T-helper 1 cell treated with Interleukin-12 subunit alpha and Interleukin-12 subunit beta and Interleukin-4 antibody, amounts not matched to agents 30 μg/mL and 1 μg/mL, for 36 hours (primary cell): Measurements from ENCODE around the gene BAIAP2L1.
"Not testable (repeated sequence)": the region's sequence is repeated elsewhere in the genome, so short reads cannot be mapped to it uniquely, and the experiment has no call there.

Experiments
- H3K27ac Mint-ChIP-seq: one replicate; pipeline ENCODE4 v1.8.0; 2021; ENCODE audit warnings: mild to moderate bottlenecking, mixed read lengths
- H3K27me3 Mint-ChIP-seq: one replicate; pipeline ENCODE4 v1.8.0; 2021; ENCODE audit warnings: low read depth, mixed read lengths
- H3K36me3 Mint-ChIP-seq: one replicate; pipeline ENCODE4 v1.8.0; 2021; ENCODE audit warnings: low read depth, mixed read lengths
- H3K4me1 Mint-ChIP-seq: one replicate; pipeline ENCODE4 v1.8.0; 2021; ENCODE audit warnings: low read depth, mixed read lengths
- H3K4me3 Mint-ChIP-seq: one replicate; pipeline ENCODE4 v1.8.0; 2021; ENCODE audit warnings: mild to moderate bottlenecking, moderate library complexity, mixed read lengths
- H3K9me3 Mint-ChIP-seq: one replicate; pipeline ENCODE4 v1.8.0; 2021; ENCODE audit warnings: mixed read lengths

Gene BAIAP2L1

GRCh38 chr7:98329100-98329790 lies 71.6 kb downstream of the BAIAP2L1 start:
- H3K4me3 Mint-ChIP-seq, result no peak overlapping the region
- H3K27me3 Mint-ChIP-seq, result no peaks in the 10 kb centered on the region
- H3K9me3 Mint-ChIP-seq, result peaks cover 11% of the 10 kb centered on the region
- no peaks in the 10 kb centered on the region for H3K36me3 Mint-ChIP-seq
- H3K4me1 Mint-ChIP-seq, result no peaks in the 10 kb centered on the region
- H3K27ac Mint-ChIP-seq, result no peak overlapping the region

DNA sequence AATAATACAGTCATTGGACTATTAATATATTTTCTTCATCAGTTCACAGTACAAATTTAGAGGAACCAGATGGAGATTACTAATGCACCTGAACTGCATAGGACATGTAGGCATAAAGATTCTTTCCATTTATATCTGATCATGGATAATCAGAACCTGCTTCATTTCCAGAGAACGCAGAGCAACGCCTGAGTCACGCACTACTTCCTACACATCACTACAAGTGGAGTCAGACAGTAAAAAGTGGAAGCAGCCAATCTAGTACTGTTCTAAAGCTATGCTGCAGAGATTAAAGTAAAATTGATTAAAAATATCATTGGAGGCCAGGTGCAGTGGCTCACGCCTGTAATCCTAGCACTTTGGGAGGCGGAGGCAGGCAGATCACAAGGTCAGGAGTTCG lies 76.1 kb downstream of the BAIAP2L1 start:
- Mint-ChIP-seq H3K4me1 (no peaks in the 10 kb centered on the region), H3K27ac (no peak overlapping the region), H3K9me3 (peaks cover 3% of the 10 kb centered on the region), H3K4me3 (no peak overlapping the region), H3K27me3 (no peaks in the 10 kb centered on the region), H3K36me3 (no peaks in the 10 kb centered on the region)

DNA sequence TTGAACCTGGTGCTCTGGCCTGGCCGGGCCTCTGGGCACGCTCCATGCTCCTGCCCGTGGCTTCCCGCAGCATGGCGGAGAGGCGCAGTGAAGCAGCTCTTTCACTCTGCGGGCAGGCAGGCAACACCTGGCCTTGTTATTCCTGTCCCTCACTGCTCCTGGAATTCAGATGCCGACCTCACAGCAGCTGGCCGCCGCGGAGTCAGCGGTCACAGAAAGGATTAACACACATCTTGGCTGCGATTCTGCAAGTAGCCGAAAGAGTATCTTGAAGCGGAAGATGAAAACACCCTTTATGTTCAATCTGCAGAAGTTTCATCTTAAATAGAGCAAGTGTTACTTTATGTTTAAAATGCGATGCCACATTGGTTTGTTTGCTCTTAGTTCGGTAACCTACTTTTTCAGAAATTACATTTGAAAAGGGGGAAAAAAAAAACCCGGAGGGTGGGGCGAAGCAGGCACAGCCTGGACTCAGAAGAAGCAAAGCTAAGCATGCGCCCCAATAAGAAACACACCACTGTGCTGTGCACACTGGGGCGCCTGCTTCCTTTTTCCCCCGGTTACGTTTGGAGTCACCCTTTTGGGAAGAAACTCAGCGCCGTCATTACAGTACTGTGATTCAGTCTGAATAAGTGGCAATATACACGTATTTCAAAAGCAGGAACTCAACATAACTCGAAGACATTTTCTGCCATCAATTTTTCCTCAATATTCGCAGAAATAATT lies 77.1 kb downstream of the BAIAP2L1 start:
- no peaks in the 10 kb centered on the region for H3K4me1 Mint-ChIP-seq
- H3K27me3 Mint-ChIP-seq, result no peaks in the 10 kb centered on the region
- no peak overlapping the region for H3K27ac Mint-ChIP-seq
- H3K9me3 Mint-ChIP-seq, result no peaks in the 10 kb centered on the region
- no peaks in the 10 kb centered on the region for H3K36me3 Mint-ChIP-seq
- H3K4me3 Mint-ChIP-seq, result no peak overlapping the region

DNA sequence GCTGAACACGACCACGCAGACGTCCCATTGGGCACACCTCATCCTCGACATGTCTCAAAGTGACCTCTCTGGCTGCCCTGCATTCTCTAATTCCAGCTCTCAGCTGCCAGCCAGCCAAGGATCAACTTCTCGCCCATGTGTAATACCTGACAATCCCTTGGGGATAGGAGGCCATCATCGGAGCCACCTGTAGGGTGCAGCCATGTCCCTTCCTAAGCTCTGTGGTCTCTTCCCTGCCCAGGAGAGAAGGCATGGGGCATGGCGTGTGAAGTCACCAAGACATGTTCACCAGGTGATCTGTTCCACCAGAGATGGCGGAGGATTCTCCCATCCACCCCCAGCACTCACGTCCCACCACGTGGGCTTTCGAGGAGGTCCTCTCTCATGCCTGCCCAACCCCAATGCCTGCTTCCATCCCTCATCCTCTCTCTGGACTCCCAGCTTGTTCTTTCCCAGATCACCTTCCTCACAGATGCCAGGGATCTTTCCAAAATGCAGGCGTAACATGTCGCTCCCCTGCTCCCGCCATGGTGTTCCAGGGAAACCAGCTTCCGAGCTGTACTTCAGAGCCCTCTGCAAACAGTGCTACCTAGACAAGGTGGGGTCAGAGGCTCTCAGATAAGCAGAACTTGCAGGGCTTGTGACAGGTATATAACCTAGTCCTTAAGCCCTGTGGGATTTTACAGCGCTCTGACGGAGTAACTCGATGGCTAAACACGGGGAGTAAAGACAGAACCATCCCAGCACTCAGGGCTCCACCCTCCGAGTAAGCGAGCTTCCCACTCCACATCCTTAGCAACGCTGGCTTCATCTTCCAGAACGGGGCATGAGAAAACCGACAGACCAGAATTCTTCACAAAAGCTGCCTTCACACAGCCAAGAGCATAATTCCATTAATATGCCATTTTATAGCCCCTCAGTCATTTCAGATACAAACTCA lies 78.3 kb downstream of the BAIAP2L1 start:
- H3K4me1 Mint-ChIP-seq, result no peaks in the 10 kb centered on the region
- no peaks in the 10 kb centered on the region for H3K27me3 Mint-ChIP-seq
- no peaks in the 10 kb centered on the region for H3K36me3 Mint-ChIP-seq
- no peak overlapping the region for H3K27ac Mint-ChIP-seq
- H3K9me3 Mint-ChIP-seq, result no peaks in the 10 kb centered on the region
- H3K4me3 Mint-ChIP-seq, result no peak overlapping the region

DNA sequence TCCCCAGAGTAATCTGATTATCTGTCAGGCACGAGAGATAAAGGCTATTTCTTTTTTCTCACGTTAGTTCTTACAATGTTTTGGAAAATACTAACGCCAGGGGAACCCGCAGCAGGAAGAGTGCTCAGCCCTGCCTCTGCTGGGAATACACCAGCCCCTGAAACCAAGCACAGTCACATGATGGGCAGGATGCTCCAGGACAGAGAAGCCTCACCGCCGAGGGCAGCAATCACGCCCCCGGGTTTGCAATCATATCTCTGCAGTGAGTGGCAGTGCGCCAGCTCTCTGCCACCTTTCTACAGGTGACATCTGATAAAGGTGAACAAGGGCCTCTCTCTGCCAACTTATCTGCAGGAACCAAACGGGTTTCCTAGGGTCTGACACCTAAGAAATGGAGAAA lies 79.6 kb downstream of the BAIAP2L1 start:
- Mint-ChIP-seq H3K4me1 (no peaks in the 10 kb centered on the region), H3K4me3 (no peak overlapping the region), H3K9me3 (no peaks in the 10 kb centered on the region), H3K27me3 (no peaks in the 10 kb centered on the region), H3K27ac (no peak overlapping the region), H3K36me3 (no peaks in the 10 kb centered on the region)

GRCh38 chr7:98319176-98319575 lies 81.7 kb downstream of the BAIAP2L1 start:
- Mint-ChIP-seq H3K27me3 (no peaks in the 10 kb centered on the region), H3K27ac (no peak overlapping the region), H3K36me3 (no peaks in the 10 kb centered on the region), H3K4me3 (no peak overlapping the region), H3K9me3 (no peaks in the 10 kb centered on the region), H3K4me1 (no peaks in the 10 kb centered on the region)

DNA sequence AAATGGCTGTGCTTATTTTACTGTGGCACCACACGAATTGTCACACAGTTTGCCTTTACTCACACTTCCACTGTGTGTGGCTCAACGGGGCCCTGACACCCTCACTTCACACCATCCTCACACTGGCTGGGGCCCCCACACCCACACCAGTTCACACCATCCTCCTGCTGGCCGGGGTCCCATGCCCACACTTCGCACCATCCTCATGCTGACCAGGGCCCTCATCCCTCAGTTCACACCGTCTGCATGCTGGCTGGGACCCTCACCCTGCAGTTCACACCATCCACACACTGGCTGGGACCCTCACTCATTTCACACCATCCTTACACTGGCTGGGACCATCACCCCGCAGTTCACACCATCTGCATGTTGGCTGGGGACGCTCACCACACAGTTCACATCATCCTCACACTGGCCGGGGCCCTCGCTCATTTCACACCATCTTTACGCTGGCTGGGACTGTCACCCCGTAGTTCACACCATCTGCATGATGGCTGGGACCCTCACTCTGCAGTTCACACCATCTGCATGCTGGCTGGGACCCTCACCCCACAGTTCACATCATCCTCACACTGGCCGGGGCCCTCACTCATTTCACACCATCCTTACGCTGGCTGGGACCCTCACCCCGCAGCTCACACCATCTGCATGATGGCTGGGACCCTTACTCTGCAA lies 83.4 kb downstream of the BAIAP2L1 start:
- H3K27me3 Mint-ChIP-seq, result no peaks in the 10 kb centered on the region
- H3K27ac Mint-ChIP-seq, result no peak overlapping the region
- no peak overlapping the region for H3K4me3 Mint-ChIP-seq
- H3K4me1 Mint-ChIP-seq, result no peaks in the 10 kb centered on the region
- no peaks in the 10 kb centered on the region for H3K9me3 Mint-ChIP-seq
- H3K36me3 Mint-ChIP-seq, result no peaks in the 10 kb centered on the region

GRCh38 chr7:98315994-98316527 lies 84.8 kb downstream of the BAIAP2L1 start:
- H3K27ac Mint-ChIP-seq, H3K36me3 Mint-ChIP-seq, H3K4me1 Mint-ChIP-seq, H3K27me3 Mint-ChIP-seq, H3K9me3 Mint-ChIP-seq, H3K4me3 Mint-ChIP-seq: not testable (repeated sequence)

- H3K9me3 Mint-ChIP-seq, result no peaks in the 10 kb centered on the region
- no peak overlapping the region for H3K4me3 Mint-ChIP-seq
- no peaks in the 10 kb centered on the region for H3K36me3 Mint-ChIP-seq
- H3K4me1 Mint-ChIP-seq, result no peaks in the 10 kb centered on the region
- H3K27me3 Mint-ChIP-seq, result no peaks in the 10 kb centered on the region
- no peak overlapping the region for H3K27ac Mint-ChIP-seq
These were observed 85.4 kb downstream of the BAIAP2L1 start for GRCh38 chr7:98315318-98315993.

DNA sequence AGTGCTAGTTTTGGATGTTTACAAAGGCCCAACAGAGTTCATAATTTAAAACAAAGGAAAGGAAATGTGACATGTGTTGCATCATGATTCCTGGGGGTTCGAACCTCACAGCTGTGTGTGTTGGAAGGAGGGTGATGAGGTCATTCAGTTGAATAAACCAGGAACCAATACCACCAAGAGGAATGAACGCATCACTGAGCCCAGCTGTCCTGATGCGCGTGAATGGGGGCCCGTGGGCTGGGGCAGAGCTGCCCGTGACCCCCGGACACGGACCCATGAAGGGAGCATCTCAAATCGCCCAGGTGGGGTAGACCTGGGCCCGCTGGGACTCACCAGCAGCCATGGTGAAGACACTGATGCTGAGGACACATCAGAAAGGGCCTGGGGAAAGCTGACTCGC lies 86.4 kb downstream of the BAIAP2L1 start:
- H3K4me1 Mint-ChIP-seq, result no peaks in the 10 kb centered on the region
- no peaks in the 10 kb centered on the region for H3K36me3 Mint-ChIP-seq
- H3K9me3 Mint-ChIP-seq, result no peaks in the 10 kb centered on the region
- H3K27ac Mint-ChIP-seq, result no peak overlapping the region
- H3K27me3 Mint-ChIP-seq, result no peaks in the 10 kb centered on the region
- no peak overlapping the region for H3K4me3 Mint-ChIP-seq

- H3K4me3 Mint-ChIP-seq, result no peak overlapping the region
- no peak overlapping the region for H3K27ac Mint-ChIP-seq
- no peaks in the 10 kb centered on the region for H3K4me1 Mint-ChIP-seq
- H3K36me3 Mint-ChIP-seq, result no peaks in the 10 kb centered on the region
- H3K27me3 Mint-ChIP-seq, result no peaks in the 10 kb centered on the region
- H3K9me3 Mint-ChIP-seq, result no peaks in the 10 kb centered on the region
These were observed 88.7 kb downstream of the BAIAP2L1 start for GRCh38 chr7:98312201-98312600.

- Mint-ChIP-seq H3K4me3 (no peak overlapping the region), H3K27ac (no peak overlapping the region), H3K9me3 (no peaks in the 10 kb centered on the region), H3K27me3 (no peaks in the 10 kb centered on the region), H3K36me3 (no peaks in the 10 kb centered on the region), H3K4me1 (no peaks in the 10 kb centered on the region)
These were observed 91.3 kb downstream of the BAIAP2L1 start for GRCh38 chr7:98309566-98309965.

DNA sequence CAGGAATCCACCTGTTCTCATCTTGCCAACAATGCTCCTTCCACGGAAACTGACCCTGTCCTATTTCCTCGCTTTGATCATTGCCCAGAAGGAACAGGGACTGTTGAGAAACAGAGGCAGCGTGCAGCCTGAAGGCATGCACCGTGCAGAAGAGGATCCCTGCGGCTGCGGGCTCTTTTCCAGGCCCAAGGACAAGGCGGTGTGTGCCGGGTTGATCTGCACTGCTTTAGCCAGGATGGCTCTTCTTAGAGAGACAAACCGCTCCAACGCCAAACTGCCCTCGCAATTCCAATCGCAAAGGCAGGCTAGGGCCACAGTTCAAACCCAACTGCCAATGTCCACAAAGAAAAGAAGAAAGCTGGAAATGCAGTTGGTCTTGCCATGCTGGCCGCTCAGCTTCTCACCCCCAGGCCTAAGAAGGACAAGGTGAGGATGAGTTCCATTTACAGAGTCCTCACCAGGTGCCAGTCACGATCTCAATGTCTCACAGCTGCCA lies 92.9 kb downstream of the BAIAP2L1 start:
- H3K4me1 Mint-ChIP-seq, result no peaks in the 10 kb centered on the region
- H3K36me3 Mint-ChIP-seq, result no peaks in the 10 kb centered on the region
- no peak overlapping the region for H3K27ac Mint-ChIP-seq
- no peaks in the 10 kb centered on the region for H3K9me3 Mint-ChIP-seq
- H3K4me3 Mint-ChIP-seq, result no peak overlapping the region
- no peaks in the 10 kb centered on the region for H3K27me3 Mint-ChIP-seq
